Keratinocyte (primary cell): ENCODE data around the gene ZNF397. TPM values are rescaled to one million over a fixed set of nuclear protein-coding genes. Genes with fewer than 3 reads are reported as not detected.

ENCODE experiments used
- DNase-seq: peaks from one replicate; pipeline ENCODE4 v3.0.0-alpha.2; 2011; ENCODE audit warnings: low read depth, missing footprints, low spot score
- FAIRE-seq: peaks from 2 replicates; lab custom pipeline; 2011; peaks lifted over from hg19 to GRCh38; lab: Jason Lieb, UNC
- H2AFZ ChIP-seq: 2 replicates; pipeline ENCODE4 v1.6.0; 2012; ENCODE audit warnings: low read length, control low read depth, inconsistent platforms; ENCODE audit not compliant: control insufficient read depth
- H3K27ac ChIP-seq: 2 replicates; pipeline ENCODE4 v1.5.1; 2011; ENCODE audit warnings: low read length; ENCODE audit not compliant: control insufficient read depth, insufficient read depth
- H3K27me3 ChIP-seq: 3 replicates; pipeline ENCODE4 v1.6.0; 2011; ENCODE audit warnings: low read length; ENCODE audit not compliant: control insufficient read depth, insufficient read depth; ENCODE audit errors: extremely low read depth
- H3K36me3 ChIP-seq, 2 experiments: 2 replicates in 1 of 2; 3 replicates in 1 of 2; pipeline ENCODE4 v1.5.1; 2011; ENCODE audit warnings: low read length in 2 of 2, mild to moderate bottlenecking in 1 of 2; ENCODE audit not compliant: control insufficient read depth in 2 of 2, insufficient read depth in 2 of 2; ENCODE audit errors: extremely low read depth in 1 of 2
- H3K4me1 ChIP-seq: 3 replicates; pipeline ENCODE4 v1.5.1; 2011; ENCODE audit warnings: low read length; ENCODE audit not compliant: control insufficient read depth, insufficient read depth; ENCODE audit errors: extremely low read depth
- H3K4me2 ChIP-seq: 3 replicates; pipeline ENCODE4 v1.6.0; 2011; ENCODE audit warnings: low read depth, low read length; ENCODE audit not compliant: control insufficient read depth, insufficient read depth; ENCODE audit errors: extremely low read depth
- H3K4me3 ChIP-seq, 3 experiments: fragments of 200-600 bp in 1 of 3; sonication (generic) in 1 of 3; 2 replicates in 2 of 3; 3 replicates in 1 of 3; pipeline ENCODE4 v1.5.1; 2011 to 2016; ENCODE audit warnings: low read length in 3 of 3, mild to moderate bottlenecking in 3 of 3, control low read depth in 2 of 3, inconsistent platforms in 1 of 3, low read depth in 1 of 3, mixed read lengths in 1 of 3, mixed run types in 1 of 3, moderate library complexity in 1 of 3; ENCODE audit not compliant: control insufficient read depth in 2 of 3, insufficient read depth in 2 of 3; ENCODE audit errors: extremely low read depth in 1 of 3
- H3K79me2 ChIP-seq: 2 replicates; pipeline ENCODE4 v1.6.0; 2012; ENCODE audit warnings: low read length; ENCODE audit not compliant: control insufficient read depth, insufficient read depth
- H3K9ac ChIP-seq: 3 replicates; pipeline ENCODE4 v1.6.0; 2011; ENCODE audit warnings: low read length; ENCODE audit not compliant: control insufficient read depth, insufficient read depth; ENCODE audit errors: extremely low read depth
- H3K9me1 ChIP-seq: 3 replicates; pipeline ENCODE4 v1.6.0; 2011; ENCODE audit warnings: low read length; ENCODE audit not compliant: control insufficient read depth, insufficient read depth; ENCODE audit errors: extremely low read depth
- H3K9me3 ChIP-seq: 2 replicates; pipeline ENCODE4 v1.5.1; 2012; ENCODE audit warnings: low read depth, low read length; ENCODE audit not compliant: control insufficient read depth
- H4K20me1 ChIP-seq: 3 replicates; pipeline ENCODE4 v1.6.0; 2011; ENCODE audit warnings: low read length; ENCODE audit not compliant: control insufficient read depth, insufficient read depth; ENCODE audit errors: extremely low read depth
- CTCF ChIP-seq, 3 experiments: IDR thresholded peaks in 1 of 3; conservative IDR thresholded peaks in 1 of 3; optimal IDR thresholded peaks in 1 of 3; 2 replicates in 2 of 3; 3 replicates in 1 of 3; pipeline versions ENCODE3 to v1.5.1; 2011; ENCODE audit warnings: low read length in 3 of 3, mild to moderate bottlenecking in 3 of 3, moderate library complexity in 2 of 3, control low read depth in 1 of 3, inconsistent platforms in 1 of 3; ENCODE audit not compliant: insufficient read depth in 2 of 3; ENCODE audit errors: extremely low read depth in 1 of 3
- EZH2 ChIP-seq: IDR thresholded peaks from one replicate; pipeline ENCODE4 v1.6.1; 2012; ENCODE audit warnings: inconsistent platforms, mild to moderate bottlenecking, low read length, moderate library complexity
- dilution Hi-C: fragments of 300-500 bp; cut with MboI; formaldehyde crosslinking; loops from one replicate; pipeline ENCODE4 v1.7.0; 2020; ENCODE audit warnings: low sequenced_read_pairs; ENCODE audit not compliant: extremely low pct_ligation_motif_present
- polyA plus RNA-seq, 5 experiments: library from polyadenylated mRNA; depleted of rRNA in 3 of 5; stranded (reverse) in 3 of 5; stranded (forward) in 1 of 5; unstranded in 1 of 5; fragments of >200 nt; gene quantifications; 1 replicate in 1 of 5; 2 replicates in 3 of 5; 3 replicates in 1 of 5; pipeline versions ENCODE4 v1.2.1 to v1.2.3, GENCODE V29; 2011 to 2012; ENCODE audit warnings: missing spikeins in 2 of 5, low read depth in 1 of 5, low replicate concordance in 1 of 5

ZNF397 gene
- polyA plus RNA-seq, 1 donor (not counting 4 experiments of a cell fraction or from before 2014, with no cell fraction given): 8.7 TPM

GRCh38 chr18:35236571-35237363 is 4.1 kb upstream of the ZNF397 start:
- no peak overlapping the region for H2AFZ ChIP-seq
- DNase-seq: no peak
- H4K20me1 ChIP-seq: no peaks in the 10 kb centered on the region
- dilution Hi-C loops: no loop called here
- H3K9me1 ChIP-seq: no peaks in the 10 kb centered on the region
- H3K27ac ChIP-seq: no peak overlapping the region
- no peaks in the 10 kb centered on the region for H3K27me3 ChIP-seq
- H3K36me3 ChIP-seq: no peaks in the 10 kb centered on the region
- no peak overlapping the region for H3K4me3 ChIP-seq
- H3K4me2 ChIP-seq: no peak overlapping the region
- peaks cover 5% of the 10 kb centered on the region for H3K79me2 ChIP-seq
- no peak overlapping the region for H3K9ac ChIP-seq
- H3K4me1 ChIP-seq: peaks cover 4% of the 10 kb centered on the region
- no peaks in the 10 kb centered on the region for H3K9me3 ChIP-seq
- FAIRE-seq: no peak
- TF ChIP-seq EZH2 (no peak), CTCF (optimal IDR thresholded peaks at IDR 0.05 in 1 of 3, IDR thresholded peaks at IDR 0.05 in 1 of 3, conservative IDR thresholded peaks at IDR 0.05 in 1 of 3; ENCODE audit: extremely low read depth in 1 of 3, insufficient read depth in 2 of 3, low read length in 3 of 3) (no peak)

- H3K4me1 ChIP-seq: peaks cover 4% of the 10 kb centered on the region
- no peaks in the 10 kb centered on the region for H4K20me1 ChIP-seq
- peaks cover 7% of the 10 kb centered on the region for H3K79me2 ChIP-seq
- H2AFZ ChIP-seq: peak overlapping the region; percentile 4
- H3K27ac ChIP-seq: no peak overlapping the region
- no peak overlapping the region for H3K4me2 ChIP-seq
- FAIRE-seq (no peak), DNase-seq (no peak)
- no peaks in the 10 kb centered on the region for H3K9me1 ChIP-seq
- dilution Hi-C loops: no loop called here
- H3K27me3 ChIP-seq: no peaks in the 10 kb centered on the region
- no peak overlapping the region for H3K9ac ChIP-seq
- H3K9me3 ChIP-seq: peaks cover 12% of the 10 kb centered on the region
- H3K36me3 ChIP-seq: peaks cover 14 to 21% of the 10 kb centered on the region in 2 experiments
- TF ChIP-seq CTCF (optimal IDR thresholded peaks at IDR 0.05 in 1 of 3, IDR thresholded peaks at IDR 0.05 in 1 of 3, conservative IDR thresholded peaks at IDR 0.05 in 1 of 3; ENCODE audit: extremely low read depth in 1 of 3, insufficient read depth in 2 of 3, low read length in 3 of 3): no peak
- TF ChIP-seq EZH2: no peak
- H3K4me3 ChIP-seq: no peak overlapping the region
Measured at GRCh38 chr18:35239314-35239713, 1.5 kb upstream of the ZNF397 start.
